AG09309 (cell line): ENCODE results near the gene TBC1D10B.
"Not testable (repeated sequence)": the region's sequence is repeated elsewhere in the genome, so short reads cannot be mapped to it uniquely, and the experiment has no call there.

Source experiments
- DNase-seq: peaks from one replicate; pipeline ENCODE4 v3.0.0-alpha.2; 2010; ENCODE audit warnings: low read depth
- H3K4me3 ChIP-seq: 2 replicates; pipeline ENCODE4 v1.5.1; 2011; ENCODE audit warnings: mild to moderate bottlenecking, low read depth, low read length, moderate library complexity; ENCODE audit not compliant: control insufficient read depth
- CTCF ChIP-seq: IDR thresholded peaks from 2 replicates; pipeline ENCODE4 v1.5.1; 2011; ENCODE audit warnings: mild to moderate bottlenecking, low read depth, low read length, inconsistent platforms; ENCODE audit not compliant: insufficient read depth, control insufficient read depth; ENCODE audit errors: missing control alignments

TBC1D10B gene

GRCh38 chr16:30340621-30341020, 29.7 kb downstream of the TBC1D10B start:
- no peak overlapping the region for H3K4me3 ChIP-seq
- TF ChIP-seq CTCF: no peak
- no peak for DNase-seq

- not testable (repeated sequence) for DNase-seq, H3K4me3 ChIP-seq
These were observed 31.6 kb downstream of the TBC1D10B start for GRCh38 chr16:30338715-30339114.

- H3K4me3 ChIP-seq, DNase-seq: not testable (repeated sequence)
These were observed 32.3 kb downstream of the TBC1D10B start for GRCh38 chr16:30337964-30338357.

- TF ChIP-seq CTCF: no peak
- peak overlapping the region; percentile 47 for H3K4me3 ChIP-seq
- DNase-seq: no peak
These were observed 34.5 kb downstream of the TBC1D10B start for GRCh38 chr16:30335598-30336474.

- not testable (repeated sequence) for DNase-seq
- peak overlapping the region; percentile 57 for H3K4me3 ChIP-seq
These were observed 35.2 kb downstream of the TBC1D10B start for GRCh38 chr16:30335028-30335597.

- DNase-seq: not testable (repeated sequence)
- H3K4me3 ChIP-seq: peak overlapping the region; percentile 57
These were observed 35.8 kb downstream of the TBC1D10B start for GRCh38 chr16:30334473-30334989.

- DNase-seq, H3K4me3 ChIP-seq: not testable (repeated sequence)
These were observed 46.1 kb downstream of the TBC1D10B start for GRCh38 chr16:30324220-30324619.

- DNase-seq, H3K4me3 ChIP-seq: not testable (repeated sequence)
These were observed 51.6 kb downstream of the TBC1D10B start for GRCh38 chr16:30318647-30319046.

- not testable (repeated sequence) for H3K4me3 ChIP-seq
These were observed 59.4 kb downstream of the TBC1D10B start for GRCh38 chr16:30310937-30311336.

GRCh38 chr16:30309255-30309654, 61.0 kb downstream of the TBC1D10B start:
- H3K4me3 ChIP-seq: not testable (repeated sequence)

More at GRCh38 chr16:30310937-30311336, 59.4 kb downstream of the TBC1D10B start:
- not testable (repeated sequence) for DNase-seq

More at GRCh38 chr16:30309255-30309654, 61.0 kb downstream of the TBC1D10B start:
- DNase-seq: not testable (repeated sequence)
